Ishikawa (cell line): Measurements from ENCODE around the gene ACVR1B.

Experiments used
- EGR1 ChIP-seq: IDR thresholded peaks from 2 replicates; pipeline ENCODE4 v1.6.1; 2012
- EP300 ChIP-seq: IDR thresholded peaks from 2 replicates; pipeline ENCODE4 v1.6.1; 2012; ENCODE audit warnings: borderline replicate concordance
- YY1 ChIP-seq: IDR thresholded peaks from 2 replicates; pipeline ENCODE4 v1.6.1; 2012; ENCODE audit warnings: low read depth
- ZBTB7A ChIP-seq: IDR thresholded peaks from 2 replicates; pipeline ENCODE4 v1.6.1; 2012; ENCODE audit warnings: low read depth

- TF ChIP-seq ZBTB7A = no peak
- no peak for TF ChIP-seq EP300
- TF ChIP-seq YY1 = no peak
- TF ChIP-seq EGR1 = no peak
Measured at GRCh38 chr12:51915003-51915625, 36.4 kb upstream of the ACVR1B start.
